HepG2 (cell line): ENCODE measurements around the gene MYLK3.

Experiments used
- CBX5 ChIP-seq: sonication (generic); formaldehyde crosslinking; IDR thresholded peaks from 2 replicates; pipeline ENCODE4 v1.4.0; 2020; ENCODE audit warnings: missing genetic modification reagents, borderline replicate concordance
- CENPBD1 ChIP-seq: sonication (generic); formaldehyde crosslinking; IDR thresholded peaks from 2 replicates; pipeline ENCODE4 v1.8.0; 2022; ENCODE audit warnings: missing genetic modification reagents, low read depth, mild to moderate bottlenecking, borderline replicate concordance
- CTCF ChIP-seq: sonication (generic); formaldehyde crosslinking; IDR thresholded peaks from 2 replicates; pipeline ENCODE4 v1.5.0; 2020; ENCODE audit warnings: mild to moderate bottlenecking, missing genetic modification reagents, moderate library complexity
- ELF1 ChIP-seq: sonication (generic); formaldehyde crosslinking; IDR thresholded peaks from 2 replicates; pipeline ENCODE4 v1.4.0; 2020; ENCODE audit warnings: missing genetic modification reagents
- HDAC1 ChIP-seq: sonication (generic); formaldehyde crosslinking; IDR thresholded peaks from 2 replicates; pipeline ENCODE4 v1.5.1; 2020; ENCODE audit warnings: mild to moderate bottlenecking, missing genetic modification reagents
- HDAC6 ChIP-seq: fragments of 200-600 bp; sonication (generic); IDR thresholded peaks from 2 replicates; pipeline ENCODE4 v1.7.0; 2017; ENCODE audit warnings: mild to moderate bottlenecking, antibody characterized with exemption, low read length, low read depth
- HNF1B ChIP-seq: sonication (generic); formaldehyde crosslinking; IDR thresholded peaks from 2 replicates; pipeline ENCODE4 v1.5.1; 2020; ENCODE audit warnings: mild to moderate bottlenecking, moderate library complexity, missing genetic modification reagents
- MXI1 ChIP-seq: IDR thresholded peaks from 3 replicates; pipeline ENCODE4 v1.6.1; 2012; ENCODE audit warnings: low read depth, low read length, inconsistent platforms, borderline replicate concordance
- NFE2L2 ChIP-seq: fragments of 150-350 bp; IDR thresholded peaks from 2 replicates; pipeline ENCODE4 v1.6.1; 2014; ENCODE audit warnings: low read length
- POLR2A ChIP-seq, 2 experiments: IDR thresholded peaks; 2 replicates each; pipeline ENCODE4 v1.6.1; 2011; ENCODE audit warnings: low read depth in 2 of 2, low read length in 2 of 2, mild to moderate bottlenecking in 1 of 2, moderate library complexity in 1 of 2; ENCODE audit not compliant: insufficient read depth in 1 of 2
- SRF ChIP-seq: IDR thresholded peaks from 2 replicates; pipeline ENCODE4 v1.6.1; 2011; ENCODE audit warnings: mild to moderate bottlenecking, low read depth, low read length, moderate library complexity
- ZBTB49 ChIP-seq: sonication (generic); formaldehyde crosslinking; IDR thresholded peaks from 2 replicates; pipeline ENCODE4 v1.4.0; 2020; ENCODE audit warnings: missing genetic modification reagents, borderline replicate concordance
- ZFP41 ChIP-seq: sonication (generic); formaldehyde crosslinking; IDR thresholded peaks from 2 replicates; pipeline ENCODE4 v1.4.0; 2020; ENCODE audit warnings: mild to moderate bottlenecking, missing genetic modification reagents, borderline replicate concordance
- ZNF138 ChIP-seq: sonication (generic); formaldehyde crosslinking; IDR thresholded peaks from 2 replicates; pipeline ENCODE4 v1.5.0; 2020; ENCODE audit warnings: mild to moderate bottlenecking, low read depth, missing genetic modification reagents

GRCh38 chr16:46775214-46775613, 27.1 kb upstream of the MYLK3 start:
- TF ChIP-seq ZNF138 (CRISPR knock-in tag) (no peak), ZBTB49 (CRISPR knock-in tag) (no peak), CTCF (CRISPR knock-in tag) (no peak), CBX5 (no peak), NFE2L2 (no peak), HDAC6 (no peak), ELF1 (CRISPR knock-in tag) (no peak), MXI1 (no peak), SRF (no peak), ZFP41 (CRISPR knock-in tag) (no peak), POLR2A (IDR thresholded peaks at IDR 0.05; ENCODE audit: insufficient read depth in 1 of 2, low read depth in 2 of 2, low read length in 2 of 2) (no peak), CENPBD1 (CRISPR knock-in tag) (no peak), HDAC1 (no peak), HNF1B (CRISPR knock-in tag) (no peak)
